NT2/D1 (cell line): Measurements from ENCODE around the gene VPS50.

ENCODE experiments used
- DNase-seq: peaks from one replicate; pipeline ENCODE4 v3.0.0-alpha.2; 2011; ENCODE audit warnings: low read depth, low spot score
- H3K27me3 ChIP-seq: 2 replicates; pipeline ENCODE4 v1.6.0; 2011; ENCODE audit warnings: mild to moderate bottlenecking; ENCODE audit not compliant: insufficient read length, insufficient read depth
- H3K36me3 ChIP-seq: 2 replicates; pipeline ENCODE4 v1.6.1; 2011; ENCODE audit warnings: mild to moderate bottlenecking, low read length, mixed read lengths; ENCODE audit not compliant: insufficient read depth, insufficient read length
- H3K4me1 ChIP-seq: 2 replicates; pipeline ENCODE4 v1.5.1; 2011; ENCODE audit not compliant: insufficient read depth, insufficient read length
- H3K4me3 ChIP-seq: 2 replicates; pipeline ENCODE4 v1.5.1; 2011; ENCODE audit warnings: low read depth; ENCODE audit not compliant: insufficient read length
- H3K9ac ChIP-seq: 2 replicates; pipeline ENCODE4 v1.6.0; 2011; ENCODE audit warnings: low read depth; ENCODE audit not compliant: insufficient read length
- H3K9me3 ChIP-seq: 2 replicates; pipeline ENCODE4 v1.5.1; 2011; ENCODE audit warnings: mild to moderate bottlenecking, low read length; ENCODE audit not compliant: insufficient read depth
- SUZ12 ChIP-seq: IDR thresholded peaks from 2 replicates; pipeline ENCODE4 v1.6.1; 2011; ENCODE audit not compliant: insufficient read length, insufficient read depth; ENCODE audit errors: extremely low read depth
- YY1 ChIP-seq: IDR thresholded peaks from 2 replicates; pipeline ENCODE4 v1.6.1; 2011; ENCODE audit not compliant: insufficient read length, insufficient read depth
- ZNF274 ChIP-seq: IDR thresholded peaks from 2 replicates; pipeline ENCODE4 v1.6.1; 2011; ENCODE audit warnings: mild to moderate bottlenecking, low read depth, low read length

Gene VPS50

GRCh38 chr7:93279541-93279940, 47.4 kb downstream of the VPS50 start:
- Histone ChIP-seq H3K9ac (no peak overlapping the region), H3K9me3 (no peaks in the 10 kb centered on the region), H3K4me1 (no peaks in the 10 kb centered on the region), H3K36me3 (no peaks in the 10 kb centered on the region), H3K27me3 (no peaks in the 10 kb centered on the region), H3K4me3 (no peak overlapping the region)
- no peak for DNase-seq
- TF ChIP-seq YY1 (no peak), SUZ12 (no peak), ZNF274 (no peak)

- H3K9me3 ChIP-seq: no peaks in the 10 kb centered on the region
- H3K36me3 ChIP-seq: no peaks in the 10 kb centered on the region
- TF ChIP-seq YY1: no peak
- no peak overlapping the region for H3K4me3 ChIP-seq
- no peak for DNase-seq
- H3K4me1 ChIP-seq: no peaks in the 10 kb centered on the region
- H3K9ac ChIP-seq: no peak overlapping the region
- no peaks in the 10 kb centered on the region for H3K27me3 ChIP-seq
Measured at GRCh38 chr7:93284908-93285307, 52.7 kb downstream of the VPS50 start.

- Histone ChIP-seq H3K4me3 (no peak overlapping the region), H3K27me3 (no peaks in the 10 kb centered on the region), H3K9me3 (no peaks in the 10 kb centered on the region), H3K9ac (no peak overlapping the region), H3K4me1 (no peaks in the 10 kb centered on the region), H3K36me3 (no peaks in the 10 kb centered on the region)
- no peak for DNase-seq
- TF ChIP-seq SUZ12: no peak
- TF ChIP-seq ZNF274: no peak
- no peak for TF ChIP-seq YY1
Measured at GRCh38 chr7:93293229-93293628, 61.1 kb downstream of the VPS50 start.

GRCh38 chr7:93298206-93298605, 66.0 kb downstream of the VPS50 start:
- H3K27me3 ChIP-seq: no peaks in the 10 kb centered on the region
- TF ChIP-seq ZNF274: no peak
- no peaks in the 10 kb centered on the region for H3K36me3 ChIP-seq
- no peak overlapping the region for H3K9ac ChIP-seq
- no peaks in the 10 kb centered on the region for H3K9me3 ChIP-seq
- H3K4me1 ChIP-seq: no peaks in the 10 kb centered on the region
- DNase-seq: no peak
- H3K4me3 ChIP-seq: no peak overlapping the region

- H3K4me3 ChIP-seq: no peak overlapping the region
- TF ChIP-seq YY1 (no peak), SUZ12 (no peak), ZNF274 (no peak)
- H3K36me3 ChIP-seq: no peaks in the 10 kb centered on the region
- no peaks in the 10 kb centered on the region for H3K27me3 ChIP-seq
- H3K9me3 ChIP-seq: no peaks in the 10 kb centered on the region
- no peak for DNase-seq
- H3K4me1 ChIP-seq: no peaks in the 10 kb centered on the region
- H3K9ac ChIP-seq: no peak overlapping the region
Measured at GRCh38 chr7:93298671-93299070, 66.5 kb downstream of the VPS50 start.

GRCh38 chr7:93301736-93302135, 69.6 kb downstream of the VPS50 start:
- Histone ChIP-seq H3K4me1 (no peaks in the 10 kb centered on the region), H3K27me3 (no peaks in the 10 kb centered on the region), H3K9me3 (no peaks in the 10 kb centered on the region), H3K36me3 (no peaks in the 10 kb centered on the region), H3K4me3 (no peak overlapping the region), H3K9ac (no peak overlapping the region)
- DNase-seq: no peak
- TF ChIP-seq ZNF274: no peak
- no peak for TF ChIP-seq YY1
- TF ChIP-seq SUZ12: no peak

GRCh38 chr7:93307131-93307660, 75.0 kb downstream of the VPS50 start:
- Histone ChIP-seq H3K9ac (no peak overlapping the region), H3K4me1 (no peaks in the 10 kb centered on the region), H3K4me3 (no peak overlapping the region), H3K9me3 (no peaks in the 10 kb centered on the region), H3K36me3 (no peaks in the 10 kb centered on the region), H3K27me3 (no peaks in the 10 kb centered on the region)
- no peak for DNase-seq
- no peak for TF ChIP-seq SUZ12
- TF ChIP-seq ZNF274: no peak
- TF ChIP-seq YY1: no peak

GRCh38 chr7:93307943-93308342, 75.8 kb downstream of the VPS50 start:
- DNase-seq: no peak
- TF ChIP-seq ZNF274: no peak
- no peak for TF ChIP-seq YY1
- TF ChIP-seq SUZ12: no peak
- H3K27me3 ChIP-seq: no peaks in the 10 kb centered on the region
- H3K9ac ChIP-seq: no peak overlapping the region
- no peaks in the 10 kb centered on the region for H3K9me3 ChIP-seq
- no peaks in the 10 kb centered on the region for H3K36me3 ChIP-seq
- H3K4me3 ChIP-seq: no peak overlapping the region
- no peaks in the 10 kb centered on the region for H3K4me1 ChIP-seq
